NCI-H1092 treated with DMSO at 0.1 percent for 48 hours (cell line): Measurements from ENCODE around the gene SP2.

Source experiments
- DNase-seq: peaks from one replicate; lab custom pipeline; 2025; lab: John Stamatoyannopoulos, UW

The SP2 gene

DNA sequence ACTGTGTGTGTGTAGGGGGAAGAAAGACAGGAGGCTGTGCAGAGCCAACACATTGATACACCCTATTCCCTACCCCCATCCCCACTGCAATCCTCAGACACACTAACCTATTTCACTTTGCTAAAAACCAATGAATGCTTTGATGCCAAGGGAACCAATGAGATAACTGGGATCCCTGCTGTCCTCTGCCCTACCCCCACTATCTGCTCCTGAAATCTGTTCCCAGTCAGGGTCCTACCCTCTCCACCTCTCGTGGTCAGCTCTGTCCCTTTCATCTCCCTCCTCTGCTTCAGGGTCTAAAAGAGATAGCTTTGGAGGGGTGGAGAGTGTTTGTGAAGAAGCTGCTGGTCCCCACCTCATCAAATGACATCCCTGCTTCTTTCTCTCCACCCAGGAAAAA lies 26.0 kb upstream of the SP2 start:
- DNase-seq, result no peak

DNA sequence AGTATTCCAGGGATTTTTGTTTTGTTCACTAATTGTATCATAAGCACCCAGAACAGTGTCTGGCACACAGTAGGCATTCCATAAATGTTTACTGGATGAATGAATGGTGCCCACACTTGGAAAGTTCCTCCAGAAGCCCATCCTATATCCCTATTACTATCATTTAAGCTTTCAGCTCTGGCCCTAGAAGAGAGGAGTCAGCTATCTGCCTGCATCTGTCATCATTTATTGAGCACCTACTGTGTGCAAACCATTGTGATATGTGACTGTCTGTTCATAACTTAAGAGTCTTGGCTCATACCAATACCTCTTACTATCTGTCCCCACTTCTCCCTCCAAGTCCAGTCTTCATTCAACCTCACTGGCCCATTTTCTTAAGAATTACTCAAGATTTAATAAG lies 25.0 kb upstream of the SP2 start:
- no peak for DNase-seq

GRCh38 chr17:47872019-47872650 lies 23.9 kb upstream of the SP2 start:
- DNase-seq, result no peak

GRCh38 chr17:47872651-47873161 lies 23.3 kb upstream of the SP2 start:
- no peak for DNase-seq

DNA sequence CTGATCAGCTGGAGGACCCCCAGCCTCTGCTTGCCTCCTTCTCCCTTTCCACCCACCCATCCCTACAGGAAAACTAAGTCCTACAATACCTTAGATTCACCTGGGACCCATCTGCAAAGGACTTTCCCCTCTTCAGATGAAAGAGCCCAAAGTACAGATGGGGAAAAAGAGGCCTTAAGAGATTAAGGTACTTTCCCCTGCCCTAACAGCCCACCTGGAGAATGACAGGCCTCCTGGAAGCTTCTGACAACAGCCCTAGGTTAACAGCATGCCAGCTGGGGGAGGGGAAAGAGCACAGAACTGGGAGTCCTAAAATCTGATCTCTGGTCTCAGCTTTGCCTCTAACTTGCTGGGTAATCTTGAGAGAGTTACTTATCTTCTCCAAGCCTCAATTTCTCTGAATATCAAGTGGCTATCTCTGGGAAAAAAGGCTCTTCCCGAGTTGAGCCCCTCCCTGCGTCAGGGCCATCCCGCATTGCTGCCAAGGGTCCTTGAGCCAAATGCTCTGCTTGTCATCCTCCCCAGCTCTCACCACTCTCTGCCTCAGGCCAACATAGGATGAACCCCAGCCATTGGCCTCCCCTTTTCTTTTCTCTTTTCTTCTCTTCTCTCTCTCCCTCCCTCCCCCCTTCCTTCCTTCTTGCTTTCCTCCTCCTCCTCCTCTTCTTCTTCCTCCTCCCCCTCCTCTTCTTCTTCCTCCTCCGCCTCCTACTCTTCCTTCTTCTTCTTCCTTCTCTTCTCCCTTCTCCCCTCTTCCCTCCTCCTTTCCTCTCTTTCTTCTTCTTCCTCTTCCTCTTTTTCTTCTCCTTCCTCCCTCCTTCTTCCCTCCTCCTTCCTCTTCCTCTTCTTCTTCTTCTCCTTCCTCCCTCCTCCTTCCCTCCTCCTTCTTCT lies 22.6 kb upstream of the SP2 start:
- DNase-seq, result no peak

DNA sequence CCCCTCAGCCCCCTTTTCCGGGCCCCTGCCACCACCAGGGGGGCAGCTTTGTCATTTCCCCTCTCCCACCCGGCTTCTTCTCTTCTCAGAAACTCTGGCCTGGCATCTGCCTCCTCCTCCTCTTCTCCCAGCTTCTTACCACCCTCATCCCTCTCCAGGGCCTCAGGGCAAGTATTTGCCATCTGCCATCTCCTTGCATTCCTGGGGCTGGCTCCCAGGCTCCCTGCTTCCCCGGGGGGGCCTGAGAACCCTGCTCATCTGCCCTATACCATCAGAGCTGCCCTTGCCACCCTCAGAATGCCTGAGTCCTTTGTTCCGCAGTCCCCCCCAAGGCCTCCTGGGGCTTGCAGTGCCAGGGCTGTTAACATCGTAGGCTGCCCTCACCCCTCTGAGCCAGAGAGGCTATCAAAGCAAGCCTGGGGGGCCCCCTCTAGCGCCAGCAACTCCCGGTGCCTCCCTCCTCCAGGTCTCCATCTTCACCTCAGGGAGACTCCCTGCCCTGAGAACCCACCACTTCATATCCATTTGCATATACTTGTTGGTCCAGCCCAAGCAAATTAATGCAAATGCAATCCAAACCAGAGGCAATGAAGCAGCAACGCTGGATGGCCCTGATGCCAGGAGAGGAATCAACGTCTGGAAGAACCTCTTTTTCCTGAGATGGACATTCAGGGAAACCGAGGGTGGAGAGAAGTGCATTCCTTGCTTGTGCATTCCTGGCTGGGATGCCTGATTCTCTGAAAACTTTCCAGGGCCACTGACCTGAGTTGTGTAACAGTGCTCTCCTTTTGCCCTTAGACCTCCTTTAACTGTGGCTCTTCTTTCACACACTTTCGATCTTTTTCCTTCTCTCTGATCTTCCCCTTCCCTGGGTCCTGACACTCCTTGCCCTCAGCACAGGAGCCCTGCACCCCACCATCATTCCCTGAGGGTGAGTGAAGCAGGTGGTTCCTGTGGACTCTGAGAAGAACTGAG lies 20.7 kb upstream of the SP2 start:
- no peak for DNase-seq

DNA sequence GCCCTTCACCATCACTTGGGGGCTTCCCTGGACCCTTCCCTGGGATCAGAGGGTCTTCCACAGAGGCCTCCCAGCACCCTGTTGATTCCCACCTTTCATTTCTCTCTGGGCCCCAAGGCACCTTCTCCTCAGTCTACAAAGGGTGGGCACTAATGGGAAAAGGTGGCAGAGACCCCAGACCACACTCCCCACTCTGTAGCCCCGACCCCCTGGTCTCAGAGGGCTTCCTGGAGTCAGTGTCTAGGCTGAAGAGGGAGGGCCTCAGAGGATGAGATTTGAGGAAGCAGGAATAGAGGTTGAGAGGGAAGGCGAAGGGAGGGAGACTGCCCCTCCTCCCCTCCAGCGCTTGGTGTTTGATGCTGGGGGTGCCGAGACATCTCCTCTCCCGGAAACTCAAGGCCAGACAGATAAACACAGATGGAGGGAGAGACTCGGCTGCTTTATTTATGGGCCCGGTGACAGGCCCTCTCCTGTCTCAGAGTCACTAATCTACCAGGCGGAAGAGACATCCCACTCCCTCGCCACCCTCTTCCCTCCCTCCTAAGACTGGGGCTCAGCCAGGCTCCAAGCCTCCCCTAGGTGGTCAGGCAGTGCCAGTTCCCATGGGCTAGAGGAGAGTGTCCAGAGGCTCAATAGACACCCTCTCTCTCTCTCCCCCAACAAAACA lies 18.5 kb upstream of the SP2 start:
- no peak for DNase-seq

DNA sequence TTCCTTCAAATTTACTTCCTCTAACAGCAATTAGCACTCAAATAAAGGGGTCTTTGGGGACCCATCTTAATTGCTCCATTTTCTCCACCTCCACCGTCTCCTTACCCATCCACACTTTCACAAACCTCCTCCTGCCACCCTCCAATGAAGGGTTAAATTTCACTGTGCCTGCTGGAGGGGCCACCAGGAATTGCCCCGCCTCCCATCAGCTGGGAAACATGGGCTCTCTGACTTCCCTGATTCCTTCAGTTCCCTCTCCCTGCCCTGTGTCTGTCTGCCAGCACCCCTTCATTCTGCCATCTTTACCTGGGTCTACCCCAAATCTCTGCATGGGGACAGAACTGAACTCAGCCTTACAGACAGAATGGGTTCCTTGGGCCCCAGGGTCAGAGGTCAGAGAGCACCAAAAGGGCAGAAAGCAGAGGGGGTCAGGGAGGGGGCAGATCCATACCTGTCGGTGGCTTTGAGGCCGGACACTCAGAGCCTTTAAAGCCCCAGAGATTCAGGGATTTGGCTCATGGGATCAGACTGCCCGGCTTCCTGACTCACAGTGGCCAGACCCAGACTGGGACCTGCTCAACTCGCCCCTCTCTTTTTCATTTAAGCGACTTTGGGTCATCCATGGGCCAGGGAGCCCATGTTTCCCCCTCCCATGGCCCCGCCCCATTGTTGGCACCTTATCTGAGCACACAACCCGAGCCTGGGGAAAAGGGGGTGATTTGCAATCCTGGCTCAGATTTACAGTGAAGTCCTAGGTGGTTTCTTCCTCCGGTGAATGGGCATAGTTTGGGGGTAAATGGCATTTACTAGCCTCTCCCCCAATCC lies 17.6 kb upstream of the SP2 start:
- DNase-seq, result no peak

DNA sequence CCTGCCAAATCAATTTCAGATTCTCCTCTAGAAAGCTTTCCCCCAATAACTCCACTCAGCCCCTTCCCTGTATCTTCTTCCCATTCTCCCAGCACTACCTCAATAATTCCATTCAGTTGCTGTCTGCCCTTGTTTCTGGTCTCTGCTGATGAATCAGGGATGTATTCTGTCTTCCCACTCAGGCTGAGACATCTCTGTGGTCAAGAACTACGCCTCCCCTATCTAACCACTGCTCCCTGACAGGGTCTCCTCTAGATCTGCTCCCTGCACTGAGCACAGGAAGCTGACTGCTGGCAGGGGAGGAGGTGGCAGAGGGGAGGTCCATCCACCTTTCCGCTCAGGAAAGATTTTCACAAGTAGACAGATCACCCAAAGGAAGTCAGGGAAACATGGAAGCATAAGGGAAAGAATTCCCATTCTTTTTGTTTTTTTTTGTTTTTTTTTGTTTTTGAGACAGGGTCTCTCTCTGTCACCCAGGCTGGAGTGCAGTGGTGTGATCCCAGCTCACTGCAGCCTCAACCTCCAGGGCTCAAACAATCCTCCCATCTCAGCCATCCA lies 16.9 kb upstream of the SP2 start:
- no peak for DNase-seq

DNA sequence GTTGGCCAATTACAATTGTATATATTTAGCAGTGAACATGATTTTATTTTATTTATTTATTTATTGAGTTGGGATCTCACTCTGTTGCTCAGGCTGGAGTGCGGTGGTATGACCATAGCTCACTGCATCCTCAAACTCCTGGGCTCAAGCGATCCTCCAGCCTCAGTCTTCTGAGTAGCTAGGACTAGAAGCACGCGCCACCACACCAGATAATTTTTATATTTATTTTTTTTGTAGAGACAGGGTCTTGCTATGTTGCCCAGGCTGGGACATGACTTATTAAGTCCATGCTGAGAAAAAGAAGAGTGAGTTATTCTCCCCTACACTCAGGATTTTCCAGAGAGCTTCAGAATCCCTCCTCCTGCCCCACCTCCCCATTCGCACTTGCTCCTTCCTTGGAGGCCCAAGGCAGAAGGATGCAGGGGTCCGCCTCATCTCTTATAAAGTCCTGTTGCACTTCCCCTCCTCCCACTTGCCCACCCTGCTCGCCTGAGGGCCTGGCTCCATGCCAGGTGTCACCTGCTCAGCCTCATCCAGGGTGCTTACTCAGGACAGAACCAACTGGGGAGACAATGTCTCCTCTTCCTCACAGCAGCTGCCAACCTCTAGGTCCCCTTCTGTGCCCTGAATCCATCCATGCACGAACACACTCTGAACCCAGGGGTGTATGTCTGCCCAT lies 16.1 kb upstream of the SP2 start:
- no peak for DNase-seq

DNA sequence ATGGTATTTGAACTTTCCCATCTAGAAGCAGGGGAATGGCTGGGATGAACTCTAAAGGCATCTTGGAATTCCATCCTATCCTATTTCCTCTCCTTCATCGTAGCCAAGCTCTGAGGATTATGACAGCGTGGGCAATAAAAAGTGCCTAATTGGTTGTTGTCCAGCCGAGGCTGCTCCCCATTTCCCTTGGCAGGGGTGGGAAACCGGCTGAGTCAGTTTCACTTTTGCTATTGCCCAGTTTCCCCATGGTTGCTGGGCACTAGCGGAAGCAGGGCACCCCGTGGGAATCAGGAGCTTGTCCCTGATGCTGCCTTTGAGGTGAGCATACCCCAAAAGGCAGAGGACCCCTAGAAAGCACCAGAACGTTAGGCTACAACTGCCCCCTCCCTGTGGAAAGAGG lies 13.8 kb upstream of the SP2 start:
- no peak for DNase-seq

DNA sequence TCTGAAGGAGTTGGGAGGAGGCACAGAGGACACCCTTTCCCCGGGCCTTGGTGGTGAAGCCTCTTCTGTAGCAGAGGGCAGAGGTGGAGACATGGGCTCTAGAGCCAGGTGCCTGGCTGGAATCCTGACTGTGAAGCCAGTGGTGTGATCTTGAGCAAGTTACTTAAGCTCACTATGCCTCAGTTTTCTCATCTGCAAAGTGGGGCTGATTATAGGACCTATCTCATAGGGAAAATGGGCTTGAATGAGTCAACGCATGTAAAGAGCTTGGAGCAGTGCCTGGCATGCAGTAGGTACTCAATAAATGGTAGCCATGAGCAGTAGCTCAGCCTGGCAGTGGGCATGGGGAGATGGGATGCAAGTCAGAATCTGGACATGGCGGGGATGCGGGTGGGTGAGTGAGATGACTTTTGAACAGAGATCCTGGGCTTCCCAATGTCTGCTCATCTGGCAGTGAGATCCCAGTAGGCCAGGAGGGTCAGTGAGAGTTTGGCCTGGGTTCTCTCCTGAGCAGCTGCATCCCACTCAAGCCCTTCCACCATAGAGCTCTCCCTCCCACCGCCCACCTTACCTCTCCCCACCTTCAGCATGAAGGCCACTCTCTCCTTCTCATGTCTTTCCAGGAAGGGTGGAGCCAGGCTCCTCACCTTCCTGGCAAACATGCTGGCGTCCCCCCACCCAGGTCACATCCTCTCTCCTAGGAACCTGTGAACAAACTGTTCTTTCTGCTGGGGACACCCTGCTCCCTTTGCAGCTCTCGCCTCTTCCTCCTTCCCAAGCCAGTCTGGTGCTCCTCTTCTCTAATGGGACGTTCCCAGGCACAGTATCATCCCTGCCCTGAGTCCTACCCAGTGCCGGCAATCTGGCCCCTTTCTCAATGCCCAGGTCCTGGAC lies 13.1 kb upstream of the SP2 start:
- DNase-seq, result no peak

DNA sequence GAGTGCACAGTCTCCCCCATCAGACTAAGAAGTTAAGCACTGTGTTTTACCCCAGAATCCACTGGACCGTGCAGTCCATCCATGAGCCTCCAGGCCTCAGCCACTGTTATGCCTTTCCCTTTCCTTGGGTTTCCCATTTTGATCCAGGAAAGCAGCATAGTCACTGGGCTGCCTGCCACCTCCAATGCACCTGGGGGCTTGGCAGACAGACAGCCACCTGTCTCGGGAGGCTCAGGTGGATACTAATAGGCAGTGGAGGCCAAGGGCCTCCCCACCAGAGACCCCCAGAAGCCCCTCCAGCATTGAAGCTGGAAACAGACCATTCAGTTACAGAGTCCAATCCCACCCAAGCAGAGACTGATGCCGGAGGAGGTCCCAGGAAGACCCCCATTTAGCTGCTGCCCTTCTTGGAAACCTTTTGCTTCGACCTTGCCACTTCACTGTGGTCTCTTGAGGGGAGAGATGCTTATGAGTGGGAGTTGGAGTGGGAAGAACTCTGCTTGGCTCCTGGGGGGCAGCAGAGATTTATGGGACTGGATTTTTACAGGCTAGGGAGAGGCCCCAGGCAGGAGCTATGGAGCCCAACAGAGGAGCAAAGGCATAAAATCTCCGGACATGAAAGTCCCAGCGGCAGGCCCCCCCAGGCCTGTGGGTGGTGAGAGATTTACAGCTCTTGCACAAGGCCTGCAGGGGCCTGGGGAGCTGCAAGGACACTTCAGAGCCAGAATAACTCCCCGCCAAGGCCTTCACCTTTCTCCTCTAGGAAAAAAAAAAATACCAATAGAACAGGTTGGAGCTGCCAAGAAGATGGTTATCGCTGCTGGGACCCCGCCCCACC lies 12.2 kb upstream of the SP2 start:
- no peak for DNase-seq

DNA sequence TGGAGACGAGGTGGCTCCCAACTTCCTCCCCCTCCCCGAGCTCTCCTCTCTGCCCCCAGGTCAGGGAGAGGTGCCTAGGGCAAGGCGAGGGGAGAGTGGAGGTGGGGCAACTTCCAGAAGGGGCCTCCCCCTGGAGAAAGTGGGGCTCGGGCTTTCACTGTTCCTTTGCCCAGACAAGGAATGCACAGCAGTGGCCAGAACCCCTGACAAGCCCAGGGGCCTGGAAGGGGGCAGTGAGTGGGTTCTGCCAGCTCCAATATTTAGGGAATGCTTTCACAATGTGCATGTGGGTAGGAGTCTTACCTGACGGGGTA lies 11.7 kb upstream of the SP2 start:
- DNase-seq, result no peak

DNA sequence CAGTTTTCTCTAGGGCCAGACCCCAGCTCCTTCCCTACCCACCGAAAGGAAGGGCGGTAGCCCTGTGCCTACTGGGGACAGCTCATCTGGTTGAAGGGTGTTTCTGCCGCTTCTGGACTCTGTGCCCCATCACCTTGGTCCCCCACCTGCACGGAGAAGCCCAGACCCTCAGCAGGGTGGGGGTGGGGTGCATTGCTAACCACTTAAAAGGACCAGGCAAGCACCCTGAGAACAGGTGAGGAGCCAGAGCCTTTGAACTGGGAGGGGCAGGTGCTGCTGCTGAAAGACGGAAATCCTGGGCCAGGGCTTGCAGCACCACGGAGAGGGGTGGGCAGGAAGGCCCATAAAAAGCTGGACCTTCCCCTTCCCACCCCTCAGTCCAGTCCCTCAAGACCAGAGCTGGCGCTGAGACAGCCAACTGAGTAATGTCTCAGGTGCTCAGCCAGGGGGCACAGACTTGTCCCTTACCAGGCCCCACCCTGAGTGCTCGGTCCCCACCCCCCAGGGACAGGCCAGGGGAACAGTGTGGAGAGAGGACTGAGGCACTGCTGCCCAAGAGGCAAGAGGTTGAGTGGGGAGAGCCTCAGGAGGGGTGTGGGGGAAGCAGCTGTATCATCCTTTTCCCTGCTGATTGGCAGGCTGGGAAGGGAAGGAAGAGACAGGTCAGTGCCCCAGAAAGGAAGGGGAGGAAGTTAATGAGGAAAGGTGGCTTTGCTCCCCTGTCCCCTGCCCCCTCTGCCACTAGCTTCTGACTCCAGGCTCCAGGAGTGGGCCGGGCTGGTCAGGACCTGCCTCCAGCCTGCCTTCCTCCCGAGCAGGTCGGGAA lies 10.9 kb upstream of the SP2 start:
- DNase-seq, result no peak

- DNase-seq, result no peak
These were observed 7.7 kb upstream of the SP2 start for GRCh38 chr17:47888293-47888692.
